ENCODE data around the gene DACT2.

Gene DACT2

GRCh38 chr6:168261234-168261633, 58.3 kb downstream of the DACT2 start:
- no peak for DNase-seq

GRCh38 chr6:168260420-168260987, 59.1 kb downstream of the DACT2 start:
- DNase-seq: no peak

GRCh38 chr6:168258795-168259194, 60.8 kb downstream of the DACT2 start:
- DNase-seq: no peak

GRCh38 chr6:168256940-168257339, 62.6 kb downstream of the DACT2 start:
- DNase-seq: no peak

Data from NCI-H2029 (cell line).